IPS-NIHi11 (cell line): ENCODE data around the gene EIF3A.

Source experiments
- DNase-seq: peaks from one replicate; pipeline ENCODE4 v3.0.0; 2012; ENCODE audit warnings: mixed read lengths, low spot score

EIF3A gene

GRCh38 chr10:119005362-119006043 is 75.1 kb downstream of the EIF3A start:
- no peak for DNase-seq

- no peak for DNase-seq
Measured at GRCh38 chr10:119003572-119004289, 76.9 kb downstream of the EIF3A start.

- DNase-seq, result no peak
Measured at GRCh38 chr10:119001717-119002500, 78.7 kb downstream of the EIF3A start.

GRCh38 chr10:118998183-118998582 is 82.4 kb downstream of the EIF3A start:
- no peak for DNase-seq

- no peak for DNase-seq
Measured at GRCh38 chr10:118997379-118997778, 83.2 kb downstream of the EIF3A start.

GRCh38 chr10:118995739-118996138 is 84.9 kb downstream of the EIF3A start:
- DNase-seq, result no peak

GRCh38 chr10:118994321-118994720 is 86.3 kb downstream of the EIF3A start:
- no peak for DNase-seq

GRCh38 chr10:118993214-118993613 is 87.4 kb downstream of the EIF3A start:
- DNase-seq, result no peak

GRCh38 chr10:118992496-118992895 is 88.1 kb downstream of the EIF3A start:
- DNase-seq, result no peak

- no peak for DNase-seq
Measured at GRCh38 chr10:118990326-118990725, 90.3 kb downstream of the EIF3A start.

GRCh38 chr10:118986815-118987790 is 93.5 kb downstream of the EIF3A start:
- no peak for DNase-seq

- DNase-seq, result no peak
Measured at GRCh38 chr10:118985576-118985975, 95.0 kb downstream of the EIF3A start.
